Fibroblast of villous mesenchyme (primary cell): ENCODE data around the gene UMODL1. TPM values are rescaled to one million over a fixed set of nuclear protein-coding genes. Genes with fewer than 3 reads are reported as not detected.

ENCODE experiments used
- DNase-seq: peaks from one replicate; pipeline ENCODE4 v3.0.0-alpha.2; 2010; ENCODE audit warnings: low read depth
- H3K4me3 ChIP-seq: 2 replicates; pipeline ENCODE4 v1.5.1; 2011; ENCODE audit warnings: low read depth, mild to moderate bottlenecking, low read length
- total RNA-seq: library from RNA; depleted of rRNA; stranded (reverse); fragments of >200 nt; gene quantifications from 2 replicates; pipeline ENCODE4 v1.2.3, GENCODE V29; 2012
- TF ChIP-seq, protein P1 (sequence below): IDR thresholded peaks from 2 replicates; pipeline ENCODE4 v1.5.1; 2012; ENCODE audit warnings: low read depth, mild to moderate bottlenecking, low read length; ENCODE audit not compliant: insufficient read depth

UMODL1 gene
- total RNA-seq, 1 donor, result not detected

DNA sequence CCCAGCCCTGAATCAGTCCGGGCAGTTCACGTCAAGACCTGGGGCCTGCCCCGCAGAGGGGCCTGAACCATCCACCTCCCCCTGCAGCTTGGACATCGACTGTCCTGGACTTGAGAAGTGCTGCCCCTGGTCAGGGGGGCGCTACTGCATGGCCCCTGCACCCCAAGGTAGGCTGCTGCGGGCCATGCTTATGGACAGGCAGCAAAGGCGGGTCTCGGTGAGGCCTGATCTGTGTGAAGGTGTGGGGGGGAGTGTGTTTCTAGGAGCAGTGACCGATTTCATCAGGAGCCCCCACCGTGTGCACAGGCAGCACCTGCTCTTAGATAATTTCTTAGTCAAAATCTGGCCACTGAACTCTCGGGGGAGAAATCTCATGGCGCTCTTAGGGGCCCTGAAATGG, 13.0 kb downstream of the UMODL1 start:
- DNase-seq, result no peak
- no peak overlapping the region for H3K4me3 ChIP-seq
- TF ChIP-seq, protein P1, sequence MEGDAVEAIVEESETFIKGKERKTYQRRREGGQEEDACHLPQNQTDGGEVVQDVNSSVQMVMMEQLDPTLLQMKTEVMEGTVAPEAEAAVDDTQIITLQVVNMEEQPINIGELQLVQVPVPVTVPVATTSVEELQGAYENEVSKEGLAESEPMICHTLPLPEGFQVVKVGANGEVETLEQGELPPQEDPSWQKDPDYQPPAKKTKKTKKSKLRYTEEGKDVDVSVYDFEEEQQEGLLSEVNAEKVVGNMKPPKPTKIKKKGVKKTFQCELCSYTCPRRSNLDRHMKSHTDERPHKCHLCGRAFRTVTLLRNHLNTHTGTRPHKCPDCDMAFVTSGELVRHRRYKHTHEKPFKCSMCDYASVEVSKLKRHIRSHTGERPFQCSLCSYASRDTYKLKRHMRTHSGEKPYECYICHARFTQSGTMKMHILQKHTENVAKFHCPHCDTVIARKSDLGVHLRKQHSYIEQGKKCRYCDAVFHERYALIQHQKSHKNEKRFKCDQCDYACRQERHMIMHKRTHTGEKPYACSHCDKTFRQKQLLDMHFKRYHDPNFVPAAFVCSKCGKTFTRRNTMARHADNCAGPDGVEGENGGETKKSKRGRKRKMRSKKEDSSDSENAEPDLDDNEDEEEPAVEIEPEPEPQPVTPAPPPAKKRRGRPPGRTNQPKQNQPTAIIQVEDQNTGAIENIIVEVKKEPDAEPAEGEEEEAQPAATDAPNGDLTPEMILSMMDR, result no peak

GRCh38 chr21:42085246-42086077, 14.3 kb downstream of the UMODL1 start:
- TF ChIP-seq, protein P1, result no peak
- no peak for DNase-seq
- no peak overlapping the region for H3K4me3 ChIP-seq

- TF ChIP-seq, protein P1, result no peak
- H3K4me3 ChIP-seq, result no peak overlapping the region
- no peak for DNase-seq
Measured at GRCh38 chr21:42086969-42087368, 15.9 kb downstream of the UMODL1 start.

DNA sequence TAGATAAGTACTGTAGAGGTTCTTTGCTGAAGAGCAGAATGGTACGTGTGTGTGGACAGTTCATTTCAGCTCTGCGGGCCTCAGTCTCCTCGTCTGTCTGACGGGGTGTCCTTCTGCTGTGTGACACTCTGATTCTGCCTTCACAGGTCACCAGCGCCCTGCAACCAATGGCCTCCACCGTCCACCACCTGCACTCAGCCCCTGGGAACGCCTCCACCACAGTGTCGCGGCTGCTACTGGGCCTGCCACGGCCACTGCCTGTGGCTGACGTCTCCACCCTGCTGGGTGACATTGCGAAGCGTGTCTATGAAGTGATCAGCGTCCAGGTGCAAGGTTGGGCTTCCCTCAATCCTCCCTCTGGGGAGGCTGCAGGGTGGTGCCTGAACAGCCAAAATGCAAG, 17.0 kb downstream of the UMODL1 start:
- TF ChIP-seq, protein P1, result no peak

GRCh38 chr21:42088658-42089057, 17.5 kb downstream of the UMODL1 start:
- TF ChIP-seq, protein P1, result no peak
- H3K4me3 ChIP-seq, result no peak overlapping the region
- no peak for DNase-seq

More for the DNA sequence above, 17.0 kb downstream of the UMODL1 start:
- DNase-seq, result no peak
- no peak overlapping the region for H3K4me3 ChIP-seq

DNA sequence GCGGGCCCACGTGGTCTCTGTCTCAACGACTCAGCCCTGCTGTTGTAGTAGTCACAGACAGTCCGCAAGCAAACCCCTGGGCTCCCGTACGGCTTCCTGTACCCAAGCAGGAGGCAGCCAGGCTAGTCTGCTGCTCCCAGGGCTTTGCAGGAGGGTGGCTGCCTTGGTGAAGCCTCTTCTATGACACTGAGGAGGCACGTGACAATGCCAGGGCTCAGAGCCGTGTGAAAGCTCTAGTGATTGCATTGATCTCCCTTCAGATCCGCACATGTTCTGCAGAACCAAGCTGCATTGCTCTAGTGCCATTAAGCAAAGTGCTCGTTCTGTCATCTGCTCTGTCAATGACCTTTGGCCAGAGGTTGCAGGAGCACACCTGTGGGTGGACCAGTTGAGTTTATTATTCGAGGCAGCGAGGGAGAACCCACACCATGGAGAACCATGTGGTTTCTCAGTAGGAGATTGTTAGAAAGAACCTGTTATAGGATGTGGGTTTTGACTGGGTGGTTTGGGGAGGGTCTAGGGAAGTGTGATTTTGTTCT, 18.0 kb downstream of the UMODL1 start:
- DNase-seq, result peak; percentile 10
- TF ChIP-seq, protein P1, result no peak
- no peak overlapping the region for H3K4me3 ChIP-seq
